GM19463 (cell line): ENCODE results near the gene PLEKHM3.
"Not testable (repeated sequence)": the region's sequence is repeated elsewhere in the genome, so short reads cannot be mapped to it uniquely, and the experiment has no call there.

Experiments used
- ATAC-seq: cut with Tn5 transposase; IDR thresholded peaks from one replicate; pipeline ENCODE4 v1.9.1; 2021; ENCODE audit warnings: mild to moderate bottlenecking, moderate library complexity; ENCODE audit not compliant: unreplicated experiment

The PLEKHM3 gene

GRCh38 chr2:208037564-208038487, 12.5 kb upstream of the PLEKHM3 start:
- no peak for ATAC-seq

GRCh38 chr2:208036357-208036756, 11.0 kb upstream of the PLEKHM3 start:
- ATAC-seq: no peak

GRCh38 chr2:208034503-208035140, 9.3 kb upstream of the PLEKHM3 start:
- no peak for ATAC-seq

GRCh38 chr2:208033701-208034502, 8.6 kb upstream of the PLEKHM3 start:
- peak; percentile 89 for ATAC-seq

- ATAC-seq: no peak
Observed at GRCh38 chr2:208031608-208032019, 6.3 kb upstream of the PLEKHM3 start.

GRCh38 chr2:208025814-208026184, 472 bp upstream of the PLEKHM3 start:
- peak; percentile 10 for ATAC-seq

GRCh38 chr2:208024091-208024490, 1.2 kb downstream of the PLEKHM3 start:
- ATAC-seq: no peak

GRCh38 chr2:208020253-208020652, 5.1 kb downstream of the PLEKHM3 start:
- ATAC-seq: no peak

- ATAC-seq: not testable (repeated sequence)
Observed at GRCh38 chr2:208018124-208018712, 7.1 kb downstream of the PLEKHM3 start.

- no peak for ATAC-seq
Observed at GRCh38 chr2:208017721-208018120, 7.6 kb downstream of the PLEKHM3 start.

- ATAC-seq: no peak
Observed at GRCh38 chr2:208015475-208015874, 9.9 kb downstream of the PLEKHM3 start.

GRCh38 chr2:208013285-208014178, 11.8 kb downstream of the PLEKHM3 start:
- ATAC-seq: no peak

- no peak for ATAC-seq
Observed at GRCh38 chr2:208012449-208012848, 12.9 kb downstream of the PLEKHM3 start.

GRCh38 chr2:208010506-208010905, 14.8 kb downstream of the PLEKHM3 start:
- no peak for ATAC-seq

- no peak for ATAC-seq
Observed at GRCh38 chr2:208006833-208007232, 18.5 kb downstream of the PLEKHM3 start.

- ATAC-seq: no peak
Observed at GRCh38 chr2:208006337-208006736, 19.0 kb downstream of the PLEKHM3 start.

GRCh38 chr2:208001924-208002323, 23.4 kb downstream of the PLEKHM3 start:
- ATAC-seq: no peak

GRCh38 chr2:208000701-208001395, 24.5 kb downstream of the PLEKHM3 start:
- ATAC-seq: no peak

GRCh38 chr2:207996848-207997247, 28.5 kb downstream of the PLEKHM3 start:
- ATAC-seq: no peak
